GM20431 (cell line): ENCODE measurements around the gene MAPK11.

Experiments
- in situ Hi-C: fragments of 300-500 bp; cut with MseI, MboI; formaldehyde crosslinking; loops from one replicate; pipeline ENCODE4 v1.15.0; 2020; ENCODE audit warnings: low sequenced_read_pairs; ENCODE audit not compliant: unreplicated experiment

The MAPK11 gene

GRCh38 chr22:50269970-50270665 is at the start of gene MAPK11:
Gene MAPK11, minus strand, starts transcription at chr22:50270380. Its CDS starts 88 bp downstream, at chr22:50270292.
- in situ Hi-C loops: loop anchor here (10.0 kb wide), 1 partner anchor 55 kb away; the partner anchor contains the start of gene DENND6B

GRCh38 chr22:50319503-50319951 is 49.3 kb upstream of the MAPK11 start:
- in situ Hi-C loops: no loop called here

GRCh38 chr22:50318698-50319411 is 48.7 kb upstream of the MAPK11 start:
- in situ Hi-C loops: no loop called here

- in situ Hi-C loops: no loop called here
Measured at GRCh38 chr22:50318356-50318697, 48.1 kb upstream of the MAPK11 start.

- in situ Hi-C loops: no loop called here
Measured at GRCh38 chr22:50317674-50318073, 47.5 kb upstream of the MAPK11 start.

- in situ Hi-C loops: no loop called here
Measured at GRCh38 chr22:50317178-50317577, 47.0 kb upstream of the MAPK11 start.

- in situ Hi-C loops: no loop called here
Measured at GRCh38 chr22:50316114-50317065, 46.2 kb upstream of the MAPK11 start.

- in situ Hi-C loops: no loop called here
Measured at GRCh38 chr22:50315289-50316113, 45.3 kb upstream of the MAPK11 start.

- in situ Hi-C loops: no loop called here
Measured at GRCh38 chr22:50314455-50315288, 44.5 kb upstream of the MAPK11 start.

GRCh38 chr22:50314081-50314454 is 43.9 kb upstream of the MAPK11 start:
- in situ Hi-C loops: no loop called here

- in situ Hi-C loops: no loop called here
Measured at GRCh38 chr22:50313600-50313999, 43.4 kb upstream of the MAPK11 start.

GRCh38 chr22:50313021-50313420 is 42.8 kb upstream of the MAPK11 start:
- in situ Hi-C loops: no loop called here

GRCh38 chr22:50312371-50312770 is 42.2 kb upstream of the MAPK11 start:
- in situ Hi-C loops: no loop called here

GRCh38 chr22:50311606-50312351 is 41.6 kb upstream of the MAPK11 start:
- in situ Hi-C loops: no loop called here

GRCh38 chr22:50310949-50311444 is 40.8 kb upstream of the MAPK11 start:
- in situ Hi-C loops: no loop called here

GRCh38 chr22:50310031-50310722 is 40.0 kb upstream of the MAPK11 start:
- in situ Hi-C loops: no loop called here

GRCh38 chr22:50309601-50309991 is 39.4 kb upstream of the MAPK11 start:
- in situ Hi-C loops: no loop called here
